ENCODE measurements around the gene TMEM233.

TMEM233 gene

DNA sequence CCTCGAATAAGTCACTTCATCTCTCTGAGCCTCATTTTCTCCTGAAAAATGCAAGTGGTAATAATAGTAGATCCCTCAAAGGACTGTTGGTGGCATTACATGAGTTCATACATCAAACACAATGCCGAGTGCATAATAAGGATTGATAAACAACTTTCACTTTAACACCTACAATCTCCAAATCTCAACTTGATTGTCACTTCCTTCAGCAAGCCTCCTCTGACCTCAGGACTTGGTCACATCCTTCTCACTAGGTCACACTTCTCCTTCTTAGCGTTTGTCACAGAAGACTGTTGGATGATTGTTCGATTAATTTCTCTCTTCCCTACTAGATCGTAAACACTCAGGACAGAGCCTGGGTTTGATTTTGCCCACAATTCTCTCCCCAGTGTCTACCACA lies 66.5 kb downstream of the TMEM233 start:
- DNase-seq: no peak

- no peak for DNase-seq
Observed at GRCh38 chr12:119661882-119662281, 68.3 kb downstream of the TMEM233 start.

DNA sequence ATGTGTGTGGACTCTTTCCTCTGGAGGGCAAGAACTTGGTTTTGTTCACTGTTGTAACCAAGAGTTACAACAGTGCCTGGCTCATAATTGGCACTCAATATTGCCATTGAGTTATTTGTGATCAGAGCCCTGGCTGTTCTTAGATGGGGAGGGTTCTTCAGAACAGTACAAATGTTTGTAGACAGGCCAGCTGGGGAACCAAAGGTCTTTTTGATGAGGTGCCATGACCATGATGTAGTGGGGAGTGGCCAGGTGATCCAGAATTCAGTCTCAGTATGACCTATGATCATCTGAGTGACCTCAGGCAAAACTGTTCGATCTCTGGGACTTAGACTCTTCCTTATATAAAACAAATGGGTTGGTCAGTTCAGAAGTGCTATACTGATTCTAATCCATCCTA lies 71.1 kb downstream of the TMEM233 start:
- DNase-seq: no peak

DNA sequence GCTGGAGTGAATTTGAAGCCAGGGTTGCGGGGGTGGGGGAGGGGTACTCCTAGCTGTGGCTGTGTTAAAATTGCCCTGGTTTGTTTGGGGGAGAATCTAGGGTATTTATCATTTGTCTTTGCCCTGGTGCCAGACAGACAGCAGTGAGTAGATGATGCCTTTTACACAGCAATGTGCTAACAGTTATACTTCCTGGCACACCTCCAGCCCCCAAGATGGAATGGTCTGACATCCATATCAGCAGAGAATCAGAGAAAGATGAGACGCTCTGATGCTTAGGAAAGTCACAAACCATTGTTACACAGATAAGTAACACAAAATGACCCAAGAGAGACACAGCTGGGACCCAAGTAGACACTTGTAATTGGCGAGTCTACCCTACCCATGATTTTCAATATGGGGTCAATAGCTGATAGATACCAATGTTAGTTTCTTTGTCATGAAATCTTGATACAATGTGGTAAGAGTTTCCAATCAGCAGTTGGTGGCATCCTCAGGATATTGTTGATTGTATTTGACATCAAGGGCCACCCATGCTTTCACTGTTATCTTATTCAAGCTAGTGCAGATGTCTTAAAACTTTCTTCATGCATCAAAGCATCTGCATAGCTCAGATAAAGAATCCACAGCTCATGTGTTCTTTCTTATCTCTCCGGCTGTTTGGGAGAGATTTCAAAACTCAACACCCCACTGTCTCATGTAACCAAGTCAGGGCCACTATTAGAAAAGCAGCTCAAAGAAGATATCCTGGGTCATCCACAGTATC lies 71.8 kb downstream of the TMEM233 start:
- no peak for DNase-seq

DNA sequence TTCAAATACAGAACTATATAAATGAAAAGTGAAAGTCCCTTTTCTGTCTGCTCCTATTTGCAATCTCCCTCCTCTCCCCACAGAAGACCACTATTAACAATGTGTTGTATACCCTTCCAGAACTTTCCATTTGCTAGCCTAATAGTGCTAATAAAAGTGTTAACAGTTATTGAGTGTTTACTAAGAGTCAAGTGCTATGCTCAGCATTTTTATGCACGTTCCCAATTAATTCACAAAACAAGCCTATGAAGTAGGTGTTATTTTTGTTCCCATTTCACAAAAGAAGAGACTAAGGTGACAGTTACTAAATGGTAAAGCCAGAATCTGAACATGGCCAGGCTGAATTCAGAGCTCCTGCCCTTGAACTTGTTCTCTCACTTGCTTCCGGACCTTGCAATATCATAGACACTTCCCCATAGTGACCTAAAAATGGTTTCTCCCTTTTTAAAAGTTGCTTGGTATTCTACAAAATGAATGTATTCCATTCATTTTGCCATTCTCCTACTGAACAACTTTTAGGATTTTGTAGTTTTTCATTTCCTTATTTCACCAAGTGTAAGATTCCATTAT lies 72.7 kb downstream of the TMEM233 start:
- DNase-seq: no peak

GRCh38 chr12:119666900-119667576 lies 73.5 kb downstream of the TMEM233 start:
- no peak for DNase-seq

DNA sequence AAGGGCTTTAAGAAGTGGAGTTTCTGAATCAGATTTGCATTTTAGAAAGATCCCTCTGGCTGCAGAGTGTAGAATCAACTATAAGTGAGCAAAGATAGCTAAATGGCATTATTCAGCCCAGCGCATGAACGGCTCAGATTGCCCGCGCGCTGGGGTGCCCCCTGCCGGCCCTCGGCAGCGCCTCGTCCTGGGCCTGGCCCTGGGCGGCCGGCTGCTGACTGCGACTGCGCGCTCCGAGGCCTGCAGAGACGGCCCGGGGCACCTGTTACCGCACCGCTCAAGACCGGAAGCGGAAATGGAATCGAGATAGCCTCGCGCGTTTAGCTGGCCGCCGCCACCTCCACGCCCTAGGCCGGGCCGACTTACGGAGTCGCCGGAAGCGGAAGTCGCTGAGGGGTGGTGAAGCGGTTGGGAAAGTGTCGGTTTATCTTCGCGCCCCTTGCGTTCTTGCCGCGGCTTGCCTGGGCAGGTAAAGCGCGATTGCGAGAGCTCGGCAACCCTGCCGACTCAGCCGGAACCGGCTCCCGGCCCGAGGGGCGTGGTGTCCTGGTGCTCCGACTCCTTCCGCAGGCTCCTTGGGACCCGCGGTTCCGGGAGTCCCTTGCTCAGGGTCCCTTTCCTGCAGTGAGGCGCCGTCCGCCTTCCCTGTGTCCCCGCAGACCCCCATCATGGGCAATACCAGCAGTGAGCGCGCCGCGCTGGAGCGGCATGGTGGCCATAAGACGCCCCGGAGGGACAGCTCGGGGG lies 74.2 kb downstream of the TMEM233 start, which contains the start of gene PRKAB1:
TSS of gene PRKAB1 (plus strand) at position 557 of the 747 bp plus-strand sequence. CDS start at position 669, 112 bp downstream.
- peak; percentile 90 for DNase-seq

GRCh38 chr12:119668324-119668841 lies 74.8 kb downstream of the TMEM233 start:
- no peak for DNase-seq

DNA sequence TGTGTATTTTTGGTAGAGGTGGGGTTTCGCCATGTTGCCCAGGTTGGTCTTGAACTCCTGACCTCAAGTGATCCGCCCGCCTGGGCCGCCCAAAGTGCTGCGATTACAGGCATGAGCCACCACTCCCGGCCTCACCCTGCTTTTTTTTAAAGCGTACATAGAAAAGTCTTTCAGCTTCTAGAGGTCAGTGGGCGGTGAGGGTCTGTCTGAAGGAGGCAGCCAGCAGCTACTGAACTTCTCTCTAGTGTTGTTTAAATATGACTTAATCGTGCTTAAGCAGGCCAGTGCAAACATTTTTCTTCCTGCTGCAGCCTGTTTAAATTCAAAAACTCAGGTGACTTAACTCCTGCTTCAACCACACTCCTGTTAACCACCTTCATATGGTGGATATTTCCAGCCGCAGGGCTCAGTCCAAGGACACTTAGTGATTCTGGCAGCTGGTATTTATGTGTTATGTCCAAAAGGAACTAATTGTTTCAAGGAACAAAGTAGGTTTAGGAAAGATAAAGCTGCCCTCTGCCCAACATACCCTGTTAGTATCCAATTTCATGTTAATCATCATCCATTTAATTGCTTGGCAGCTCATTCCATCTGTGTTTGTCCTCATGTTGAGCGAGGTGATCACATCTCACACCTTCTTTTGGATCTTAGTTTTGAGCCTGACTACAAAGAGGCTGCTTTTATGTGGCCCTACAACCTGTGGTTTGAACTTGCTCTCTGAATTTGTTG lies 76.3 kb downstream of the TMEM233 start:
- no peak for DNase-seq

DNA sequence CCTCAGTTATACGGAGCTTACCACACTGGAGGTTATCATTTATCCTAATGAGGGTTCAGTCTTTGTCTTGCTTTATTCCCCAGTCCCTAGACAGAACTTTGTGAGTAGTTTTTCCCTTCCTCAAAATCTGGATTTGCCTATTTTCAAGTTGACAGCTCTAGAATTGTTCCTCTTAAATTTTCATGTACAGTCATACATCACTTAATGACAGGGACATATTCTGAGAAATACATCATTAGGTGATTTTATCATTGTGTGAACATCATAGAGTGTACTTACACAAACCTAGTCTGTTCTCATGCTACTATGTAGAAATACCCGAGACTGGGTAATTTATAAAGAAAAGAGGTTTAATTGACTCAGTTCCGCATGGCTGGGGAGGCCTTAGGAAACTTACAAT lies 77.5 kb downstream of the TMEM233 start:
- no peak for DNase-seq

DNA sequence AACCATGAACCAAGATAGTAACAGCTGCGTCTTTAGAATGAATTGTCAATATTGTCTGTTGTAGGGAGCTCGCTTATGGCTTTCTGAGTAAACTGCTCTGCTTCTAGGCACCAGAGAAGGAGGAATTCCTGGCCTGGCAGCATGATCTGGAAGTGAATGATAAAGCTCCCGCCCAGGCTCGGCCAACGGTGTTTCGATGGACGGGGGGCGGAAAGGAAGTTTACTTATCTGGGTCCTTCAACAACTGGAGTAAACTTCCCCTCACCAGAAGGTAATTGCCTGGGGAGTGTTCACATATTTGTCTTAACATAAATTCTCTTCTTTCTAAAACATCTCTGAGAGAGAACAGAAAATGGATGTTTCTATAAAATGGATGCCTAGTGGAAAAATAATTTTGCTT lies 78.6 kb downstream of the TMEM233 start:
- DNase-seq: no peak

DNA sequence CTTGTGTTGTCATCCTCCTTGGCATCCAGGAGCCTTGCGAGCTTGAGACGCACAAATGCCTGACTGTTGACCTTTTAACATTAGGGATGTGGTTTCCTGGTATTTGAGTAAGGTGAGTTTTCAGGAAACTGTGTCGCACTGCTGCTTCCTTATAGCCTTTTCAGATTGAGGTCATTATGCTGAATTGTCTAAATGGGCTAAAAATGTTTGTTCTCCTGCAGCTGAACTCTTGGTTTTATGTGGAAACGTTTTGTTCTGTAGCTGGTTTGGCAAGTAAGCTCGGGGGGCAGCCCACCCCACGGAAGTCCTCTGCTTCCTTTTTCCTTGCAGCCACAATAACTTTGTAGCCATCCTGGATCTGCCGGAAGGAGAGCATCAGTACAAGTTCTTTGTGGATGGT lies 80.1 kb downstream of the TMEM233 start:
- no peak for DNase-seq

GRCh38 chr12:119674560-119674959 lies 81.0 kb downstream of the TMEM233 start:
- DNase-seq: no peak

GRCh38 chr12:119676022-119676421 lies 82.4 kb downstream of the TMEM233 start:
- DNase-seq: no peak

DNA sequence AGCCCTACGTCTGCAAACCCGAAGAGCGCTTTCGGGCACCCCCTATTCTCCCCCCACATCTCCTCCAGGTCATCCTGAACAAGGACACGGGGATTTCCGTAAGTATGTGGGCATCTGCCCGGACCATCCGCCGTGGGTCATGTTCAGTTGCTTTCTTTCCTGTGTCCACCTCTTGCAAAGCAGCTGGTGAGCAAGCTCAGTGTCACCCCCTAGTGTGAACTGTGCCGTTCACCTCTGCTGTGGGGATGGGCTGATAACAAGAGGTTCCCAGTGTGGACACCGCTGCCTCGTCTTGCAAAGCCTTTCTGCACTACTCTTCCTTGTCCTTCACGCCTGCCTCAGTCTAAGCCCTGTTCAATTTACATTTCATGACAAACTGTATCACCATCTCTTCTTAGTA lies 83.0 kb downstream of the TMEM233 start:
- DNase-seq: no peak

DNA sequence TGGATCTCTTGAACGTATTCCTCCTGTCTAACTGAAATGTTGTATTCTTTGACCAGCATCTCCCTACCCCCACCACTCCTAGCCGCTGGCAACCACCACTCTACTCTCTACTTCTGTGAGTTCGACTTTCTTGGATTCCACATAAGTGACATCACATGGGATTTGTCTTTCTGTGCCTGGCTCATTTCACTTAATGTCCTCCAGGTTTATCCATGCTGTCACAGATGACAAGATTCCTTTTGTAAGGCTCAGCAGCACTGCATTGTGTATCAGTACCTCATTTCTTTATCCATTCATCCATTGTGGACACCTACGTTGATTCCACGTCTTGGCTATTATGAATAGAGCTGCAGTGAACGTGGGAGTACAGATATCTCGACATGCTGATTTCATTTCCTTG lies 84.9 kb downstream of the TMEM233 start:
- DNase-seq: no peak

DNA sequence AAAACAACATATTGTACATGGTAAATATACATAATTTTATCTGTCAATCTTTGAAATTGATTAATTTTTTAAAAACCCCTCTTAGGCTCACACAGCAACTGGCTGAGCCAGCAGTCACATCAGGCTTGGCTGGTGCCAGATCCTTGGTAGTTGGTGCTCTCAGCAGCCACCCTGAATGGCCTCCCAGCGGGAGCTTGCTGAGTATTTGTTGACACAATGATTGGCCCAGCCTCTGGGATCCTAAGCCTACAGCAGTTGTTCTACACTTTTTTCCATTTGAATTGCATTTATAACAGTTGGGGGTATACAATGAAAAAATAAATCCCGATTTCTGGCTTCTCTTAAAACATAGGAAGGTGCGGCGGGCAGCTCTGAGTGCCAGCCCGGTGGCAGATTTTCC lies 85.5 kb downstream of the TMEM233 start:
- DNase-seq: no peak

DNA sequence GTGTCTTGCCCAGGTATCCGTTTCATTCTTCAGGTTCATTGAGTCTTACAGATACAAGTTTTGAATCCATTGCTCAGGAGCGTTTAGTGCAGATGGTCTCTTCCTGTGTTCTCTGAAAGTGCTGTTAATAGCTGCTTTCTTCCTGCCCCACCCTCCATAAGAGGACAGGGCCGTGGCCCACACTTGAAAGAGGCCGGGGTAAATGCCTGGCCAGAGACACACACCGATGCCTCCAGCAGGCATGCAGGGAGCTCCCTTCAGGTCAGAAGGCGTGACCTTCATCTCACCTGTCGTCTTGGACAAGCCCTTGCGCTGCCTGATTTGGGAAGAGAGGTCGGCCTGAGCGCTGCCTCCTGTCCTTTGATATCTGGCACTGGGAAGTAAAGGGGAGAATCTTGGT lies 85.9 kb downstream of the TMEM233 start:
- no peak for DNase-seq

GRCh38 chr12:119681111-119681510 lies 87.5 kb downstream of the TMEM233 start:
- DNase-seq: no peak

DNA sequence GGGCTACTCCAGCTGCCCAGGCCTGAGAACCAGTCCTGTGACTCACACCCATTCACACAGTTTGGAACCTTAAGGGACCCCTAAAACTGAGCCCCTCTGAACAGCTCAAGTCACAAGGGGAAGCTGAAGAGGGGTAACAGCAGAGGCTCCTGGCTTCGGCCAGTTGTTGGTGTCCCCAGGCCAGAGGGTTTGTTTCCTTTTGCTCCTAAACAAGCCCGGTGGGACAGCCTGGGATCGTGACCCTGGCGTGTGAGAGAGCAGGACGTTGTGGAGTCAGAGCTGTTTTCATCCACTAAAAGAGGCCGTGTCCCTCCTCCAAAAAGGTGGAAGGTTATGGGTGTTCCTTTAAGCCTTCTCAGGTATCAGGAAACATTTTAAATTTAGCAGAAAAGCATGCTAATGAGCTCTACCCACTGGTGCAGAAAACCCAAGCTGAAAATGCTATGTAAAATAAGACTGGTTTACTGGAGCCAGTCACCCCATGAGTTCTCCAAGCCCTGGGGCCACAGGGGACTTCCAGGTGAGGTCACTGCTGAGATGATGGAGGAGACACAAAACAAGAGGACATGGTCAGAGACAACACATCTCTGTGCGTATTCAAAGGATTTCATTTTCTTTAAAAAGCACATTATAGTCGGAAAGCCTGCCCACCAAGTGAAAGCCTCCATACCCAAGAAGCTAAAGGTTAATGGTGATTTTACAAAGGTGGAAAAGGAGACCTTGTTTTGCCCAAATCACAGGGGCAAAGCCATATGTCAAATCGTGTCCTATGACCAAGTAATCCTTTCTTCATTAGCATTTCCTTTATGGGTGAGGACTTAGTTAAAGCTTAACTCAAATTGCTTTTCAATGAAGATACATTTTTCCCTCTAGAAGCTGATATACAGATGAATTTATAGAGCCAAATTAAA lies 88.4 kb downstream of the TMEM233 start:
- no peak for DNase-seq

DNA sequence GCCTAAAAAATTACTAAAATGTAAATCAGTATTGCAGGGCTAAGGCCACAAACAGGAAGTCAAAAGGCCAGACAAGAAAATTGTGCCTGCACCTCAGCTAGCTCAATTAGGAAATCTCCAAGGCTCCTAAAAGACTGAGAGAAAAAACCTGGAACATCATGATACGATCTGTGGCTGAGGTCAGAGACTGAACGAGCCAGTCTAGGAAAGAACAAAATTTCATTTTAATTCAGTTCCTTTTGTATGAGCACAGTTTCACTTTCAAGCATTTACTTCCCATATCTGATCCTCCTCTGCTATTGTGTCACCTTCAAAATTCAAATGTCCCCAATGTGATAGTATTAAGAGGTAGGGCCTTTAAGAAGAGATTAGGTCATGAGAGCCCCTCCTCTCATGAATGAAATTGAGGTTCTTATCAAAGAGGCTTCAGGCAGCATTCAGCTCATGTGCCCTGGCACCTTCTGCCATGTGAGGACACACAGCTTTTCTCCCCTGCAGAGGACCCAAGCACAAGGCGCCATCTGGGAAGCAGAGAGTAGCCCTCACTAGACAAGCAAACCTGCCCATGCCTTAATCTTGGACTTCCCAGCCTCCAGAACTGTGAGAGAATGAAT lies 89.2 kb downstream of the TMEM233 start:
- no peak for DNase-seq

Data from effector CD4-positive, alpha-beta T cell (primary cell).